Measurements from ENCODE around the gene HEXIM2. TPM values are rescaled to one million over a fixed set of nuclear protein-coding genes. Genes with fewer than 3 reads are reported as not detected.

Gene HEXIM2
- total and polyA plus RNA-seq, 2 of the 13 experiments (the other 11 are each of a cell fraction or from before 2014, with no cell fraction given), result 27.1 to 32.4 TPM

GRCh38 chr17:45146890-45147580 is 14.6 kb upstream of the HEXIM2 start (continued):
- no peak for TF ChIP-seq STAT5B (CRISPR knock-in tag; IDR thresholded peaks at IDR 0.05)
- TF ChIP-seq, protein P1, sequence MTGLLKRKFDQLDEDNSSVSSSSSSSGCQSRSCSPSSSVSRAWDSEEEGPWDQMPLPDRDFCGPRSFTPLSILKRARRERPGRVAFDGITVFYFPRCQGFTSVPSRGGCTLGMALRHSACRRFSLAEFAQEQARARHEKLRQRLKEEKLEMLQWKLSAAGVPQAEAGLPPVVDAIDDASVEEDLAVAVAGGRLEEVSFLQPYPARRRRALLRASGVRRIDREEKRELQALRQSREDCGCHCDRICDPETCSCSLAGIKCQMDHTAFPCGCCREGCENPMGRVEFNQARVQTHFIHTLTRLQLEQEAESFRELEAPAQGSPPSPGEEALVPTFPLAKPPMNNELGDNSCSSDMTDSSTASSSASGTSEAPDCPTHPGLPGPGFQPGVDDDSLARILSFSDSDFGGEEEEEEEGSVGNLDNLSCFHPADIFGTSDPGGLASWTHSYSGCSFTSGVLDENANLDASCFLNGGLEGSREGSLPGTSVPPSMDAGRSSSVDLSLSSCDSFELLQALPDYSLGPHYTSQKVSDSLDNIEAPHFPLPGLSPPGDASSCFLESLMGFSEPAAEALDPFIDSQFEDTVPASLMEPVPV (CRISPR knock-in tag; IDR thresholded peaks at IDR 0.05), result peak; percentile 42; the same call in 1 of the 2 replicates
- no peak for TF ChIP-seq ZBTB7A (CRISPR knock-in tag; IDR thresholded peaks at IDR 0.05)
- no peak for TF ChIP-seq HNRNPL (IDR thresholded peaks at IDR 0.05; ENCODE audit: low read depth, low read length)
- TF ChIP-seq ZNF883 (CRISPR knock-in tag; IDR thresholded peaks at IDR 0.05; ENCODE audit: not compliant biosample characterization), result no peak
- no peak for TF ChIP-seq ADNP (CRISPR knock-in tag; IDR thresholded peaks at IDR 0.05)
- no peak for TF ChIP-seq IKZF1 (IDR thresholded peaks at IDR 0.05)
- no peak for TF ChIP-seq SAFB2 (CRISPR knock-in tag; IDR thresholded peaks at IDR 0.05; ENCODE audit: borderline replicate concordance, low read depth)
- no peak for TF ChIP-seq ZNF317 (CRISPR knock-in tag; IDR thresholded peaks at IDR 0.05)
- TF ChIP-seq KLF15 (CRISPR knock-in tag; IDR thresholded peaks at IDR 0.05; ENCODE audit: borderline replicate concordance), result no peak
- TF ChIP-seq KDM2A (CRISPR knock-in tag; IDR thresholded peaks at IDR 0.05; ENCODE audit: borderline replicate concordance, low read depth), result peak; percentile 18
- TF ChIP-seq ZNF670 (CRISPR knock-in tag; IDR thresholded peaks at IDR 0.05; ENCODE audit: borderline replicate concordance), result no peak
- no peak for TF ChIP-seq ZFP37 (CRISPR knock-in tag; IDR thresholded peaks at IDR 0.05; ENCODE audit: borderline replicate concordance)
- peak; percentile 35; the same call in 1 of the 2 replicates for TF ChIP-seq ZFYVE20 (CRISPR knock-in tag; IDR thresholded peaks at IDR 0.05; ENCODE audit: borderline replicate concordance, low read depth)
- peak; percentile 88 for TF ChIP-seq POLR2G (IDR thresholded peaks at IDR 0.05; ENCODE audit: low read depth, low read length)
- no peak for TF ChIP-seq ZNF672 (CRISPR knock-in tag; IDR thresholded peaks at IDR 0.05)
- no peak for TF ChIP-seq ZNF24 (IDR thresholded peaks at IDR 0.05)
- no peak for TF ChIP-seq PCBP2 (optimal IDR thresholded peaks at IDR 0.05; ENCODE audit: low read depth, low read length, poor library complexity, severe bottlenecking)
- no peak for TF ChIP-seq CEBPZ (IDR thresholded peaks at IDR 0.05; ENCODE audit: low read length)
- TF ChIP-seq KAT7 (CRISPR knock-in tag; IDR thresholded peaks at IDR 0.05; ENCODE audit: borderline replicate concordance), result no peak
- no peak for TF ChIP-seq SMAD9 (CRISPR knock-in tag; IDR thresholded peaks at IDR 0.05)
